Esophagus (tissue), 2 donors: ENCODE measurements around the gene ERC2. TPM values are rescaled to one million over a fixed set of nuclear protein-coding genes. Genes with fewer than 3 reads are reported as not detected.

ENCODE experiments used
- H3K27ac ChIP-seq, 2 donors: one replicate each; pipeline ENCODE4 v1.5.1; 2013; ENCODE audit warnings: low read depth in 2 of 2, mild to moderate bottlenecking in 2 of 2, inconsistent platforms in 1 of 2, low read length in 1 of 2, moderate library complexity in 1 of 2
- H3K27me3 ChIP-seq, 2 donors: one replicate each; pipeline ENCODE4 v1.6.1; 2013; ENCODE audit warnings: low read length in 2 of 2, control low read depth in 1 of 2, mild to moderate bottlenecking in 1 of 2; ENCODE audit not compliant: insufficient read depth in 2 of 2, control insufficient read depth in 1 of 2
- H3K36me3 ChIP-seq, 2 donors: one replicate each; pipeline ENCODE4 v1.6.1; 2013; ENCODE audit warnings: low read length in 1 of 2; ENCODE audit not compliant: control insufficient read depth in 2 of 2, insufficient read depth in 2 of 2
- H3K4me1 ChIP-seq, 2 donors: one replicate each; pipeline ENCODE4 v1.6.1; 2013; ENCODE audit warnings: low read length in 1 of 2; ENCODE audit not compliant: control insufficient read depth in 2 of 2, insufficient read depth in 2 of 2
- H3K4me3 ChIP-seq, 2 donors: one replicate each; pipeline ENCODE4 v1.5.1; 2013; ENCODE audit warnings: low read length in 2 of 2, mild to moderate bottlenecking in 2 of 2, low read depth in 1 of 2, moderate library complexity in 1 of 2
- H3K9me3 ChIP-seq, 2 donors: one replicate each; pipeline ENCODE4 v1.6.1; 2013; ENCODE audit warnings: mild to moderate bottlenecking in 2 of 2, low read depth in 1 of 2, low read length in 1 of 2, moderate library complexity in 1 of 2; ENCODE audit not compliant: control insufficient read depth in 2 of 2, insufficient read depth in 1 of 2
- WGBS, 2 donors: extraction: QIAGEN DNeasy Blood & Tissue Kit; methylation state at CpG; one replicate each; pipeline ENCODE4 v1.1.7; 2013; 5-methylcytosine and 5-hydroxymethylcytosine counted together
- polyA plus RNA-seq, 2 donors: library from polyadenylated mRNA; stranded (reverse); fragments of 200-250 nt; gene quantifications; one replicate each; pipeline ENCODE4 v1.2.3, GENCODE V29; 2013
- donor health status: healthy with polysubstance abuse.
- donor health status: Bipolar disorder and iron deficiency.

The ERC2 gene
- polyA plus RNA-seq, 2 donors, result 0.18 to 0.20 TPM

- H3K4me3 ChIP-seq, result peak overlapping the region; percentile 54 to 67
- no peaks in the 10 kb centered on the region for H3K27me3 ChIP-seq
- peak overlapping the region; percentile 60 to 75 for H3K27ac ChIP-seq
- peaks cover 8 to 26% of the 10 kb centered on the region in 2 donors for H3K4me1 ChIP-seq
- WGBS, 2 donors, result 4 to 6% methylated on average over 37 to 57 of the region's 57 CpGs
- H3K9me3 ChIP-seq, result no peaks in the 10 kb centered on the region
- no peaks in the 10 kb centered on the region for H3K36me3 ChIP-seq
Observed at GRCh38 chr3:55484801-55485791, 983.2 kb downstream of the ERC2 start.

GRCh38 chr3:55484191-55484689 lies 984.0 kb downstream of the ERC2 start:
- Histone ChIP-seq H3K27ac (peak overlapping the region in 1 of 2 donors; percentile 66), H3K4me3 (peak overlapping the region; percentile 54 to 67), H3K36me3 (no peaks in the 10 kb centered on the region), H3K4me1 (peaks cover 6 to 19% of the 10 kb centered on the region in 2 donors), H3K9me3 (no peaks in the 10 kb centered on the region), H3K27me3 (no peaks in the 10 kb centered on the region)
- 36 to 48% methylated on average over 20 of the region's 20 CpGs for WGBS, 2 donors

GRCh38 chr3:55483196-55484095 lies 984.8 kb downstream of the ERC2 start:
- peak overlapping the region in 1 of 2 donors; percentile 18 for H3K27ac ChIP-seq
- H3K4me1 ChIP-seq, result peaks cover 5 to 12% of the 10 kb centered on the region in 2 donors
- H3K9me3 ChIP-seq, result no peaks in the 10 kb centered on the region
- H3K4me3 ChIP-seq, result peak overlapping the region; percentile 14 to 67
- 32 to 46% methylated on average over 40 of the region's 40 CpGs for WGBS, 2 donors
- H3K27me3 ChIP-seq, result no peaks in the 10 kb centered on the region
- H3K36me3 ChIP-seq, result no peaks in the 10 kb centered on the region

GRCh38 chr3:55482496-55483195 lies 985.6 kb downstream of the ERC2 start:
- Histone ChIP-seq H3K36me3 (no peaks in the 10 kb centered on the region), H3K27ac (peak overlapping the region in 1 of 2 donors; percentile 51), H3K4me3 (peak overlapping the region; percentile 14 to 48), H3K4me1 (peaks cover 5 to 12% of the 10 kb centered on the region in 2 donors), H3K9me3 (no peaks in the 10 kb centered on the region), H3K27me3 (no peaks in the 10 kb centered on the region)
- 14 to 23% methylated on average over 38 of the region's 38 CpGs for WGBS, 2 donors

GRCh38 chr3:55481744-55482495 lies 986.3 kb downstream of the ERC2 start:
- Histone ChIP-seq H3K36me3 (no peaks in the 10 kb centered on the region), H3K9me3 (no peaks in the 10 kb centered on the region), H3K4me3 (peak overlapping the region; percentile 26 to 48), H3K27ac (peak overlapping the region in 1 of 2 donors; percentile 51), H3K27me3 (no peaks in the 10 kb centered on the region), H3K4me1 (peaks cover 5 to 12% of the 10 kb centered on the region in 2 donors)
- 9 to 18% methylated on average over 37 of the region's 37 CpGs for WGBS, 2 donors

GRCh38 chr3:55480911-55481743 lies 987.1 kb downstream of the ERC2 start:
- no peaks in the 10 kb centered on the region for H3K27me3 ChIP-seq
- WGBS, 2 donors, result 6 to 8% methylated on average over 38 to 42 of the region's 42 CpGs

GRCh38 chr3:55477306-55478303 lies 990.7 kb downstream of the ERC2 start:
- peaks cover 0 to 7% of the 10 kb centered on the region in 2 donors for H3K36me3 ChIP-seq
- no peak overlapping the region for H3K4me3 ChIP-seq
- 62 to 65% methylated on average over 9 of the region's 9 CpGs for WGBS, 2 donors
- peaks cover 4 to 7% of the 10 kb centered on the region in 2 donors for H3K4me1 ChIP-seq
- no peaks in the 10 kb centered on the region for H3K9me3 ChIP-seq
- no peaks in the 10 kb centered on the region for H3K27me3 ChIP-seq
- no peak overlapping the region for H3K27ac ChIP-seq

More at GRCh38 chr3:55480911-55481743, 987.1 kb downstream of the ERC2 start:
- no peaks in the 10 kb centered on the region for H3K9me3 ChIP-seq
- H3K4me3 ChIP-seq, result peak overlapping the region; percentile 33 to 48
- H3K4me1 ChIP-seq, result peaks cover 5 to 12% of the 10 kb centered on the region in 2 donors
- H3K27ac ChIP-seq, result peak overlapping the region; percentile 14 to 51
- no peaks in the 10 kb centered on the region for H3K36me3 ChIP-seq
